Stimulated activated naive CD8-positive, alpha-beta T cell treated with anti-CD3 and anti-CD28 coated beads, Interleukin-15, amount 100 ng/mL, for 72 hours (primary cell): ENCODE data around the gene KIF19.
A peak's percentile ranks its signal among the peaks of the same experiment; 100 is the strongest.

Experiments
- ATAC-seq: fragments of 150-1000 bp; cut with Tn5 transposase; 2 replicates; pipeline ENCODE4 v1.10.0; 2021; ENCODE audit warnings: mild to moderate bottlenecking, moderate library complexity
- DNase-seq, 2 donors: peaks; one replicate each; pipeline ENCODE4 v3.0.0; 2021 to 2022
- H3K27ac Mint-ChIP-seq, 2 donors: one replicate each; pipeline ENCODE4 v1.8.0; 2022; ENCODE audit warnings: mild to moderate bottlenecking in 2 of 2, mixed read lengths in 2 of 2, moderate library complexity in 2 of 2
- H3K27me3 Mint-ChIP-seq: one replicate; pipeline ENCODE4 v1.8.0; 2022; ENCODE audit warnings: mixed read lengths
- H3K4me1 Mint-ChIP-seq: one replicate; pipeline ENCODE4 v1.8.0; 2022; ENCODE audit warnings: mild to moderate bottlenecking, mixed read lengths
- H3K4me3 Mint-ChIP-seq, 2 donors: one replicate each; pipeline ENCODE4 v1.8.0; 2022; ENCODE audit warnings: mild to moderate bottlenecking in 2 of 2, mixed read lengths in 2 of 2, moderate library complexity in 1 of 2
- H3K9me3 Mint-ChIP-seq, 2 donors: one replicate each; pipeline ENCODE4 v1.8.0; 2022; ENCODE audit warnings: mixed read lengths in 2 of 2

Gene KIF19

GRCh38 chr17:74325376-74325742 is 667 bp upstream of the KIF19 start:
- ATAC-seq (peak; percentile 4), DNase-seq (no peak)
- H3K4me1 Mint-ChIP-seq, result peaks cover 21% of the 10 kb centered on the region
- H3K9me3 Mint-ChIP-seq, result no peaks in the 10 kb centered on the region
- H3K27ac Mint-ChIP-seq, result no peak overlapping the region
- peaks cover 67% of the 10 kb centered on the region for H3K27me3 Mint-ChIP-seq
- peak overlapping the region; percentile 31 to 50 for H3K4me3 Mint-ChIP-seq

GRCh38 chr17:74326506-74326905 is 480 bp downstream of the KIF19 start:
- no peak overlapping the region for H3K27ac Mint-ChIP-seq
- H3K4me1 Mint-ChIP-seq, result peaks cover 21% of the 10 kb centered on the region
- no peak for ATAC-seq

GRCh38 chr17:74328487-74328886 is 2.5 kb downstream of the KIF19 start:
- H3K4me1 Mint-ChIP-seq, result peaks cover 21% of the 10 kb centered on the region
- H3K27ac Mint-ChIP-seq, result no peak overlapping the region
- no peak overlapping the region for H3K4me3 Mint-ChIP-seq
- no peaks in the 10 kb centered on the region for H3K9me3 Mint-ChIP-seq
- DNase-seq, result no peak
- H3K27me3 Mint-ChIP-seq, result peaks cover 49% of the 10 kb centered on the region
- ATAC-seq, result no peak

More at GRCh38 chr17:74326506-74326905, 480 bp downstream of the KIF19 start:
- peak overlapping the region in 1 of 2 donors; percentile 16 for H3K4me3 Mint-ChIP-seq
- no peaks in the 10 kb centered on the region for H3K9me3 Mint-ChIP-seq
- peaks cover 67% of the 10 kb centered on the region for H3K27me3 Mint-ChIP-seq
- no peak for DNase-seq

GRCh38 chr17:74329378-74329777 is 3.4 kb downstream of the KIF19 start:
- ATAC-seq, result no peak
- H3K27me3 Mint-ChIP-seq, result peaks cover 43% of the 10 kb centered on the region
- H3K9me3 Mint-ChIP-seq, result no peaks in the 10 kb centered on the region
- no peak overlapping the region for H3K4me3 Mint-ChIP-seq
- peak overlapping the region in 1 of 2 donors; percentile 22 for H3K27ac Mint-ChIP-seq
- no peak for DNase-seq
- peaks cover 21% of the 10 kb centered on the region for H3K4me1 Mint-ChIP-seq

GRCh38 chr17:74330446-74330845 is 4.4 kb downstream of the KIF19 start:
- ATAC-seq, result no peak
- H3K27me3 Mint-ChIP-seq, result peaks cover 34% of the 10 kb centered on the region
- no peak overlapping the region for H3K4me3 Mint-ChIP-seq
- no peak for DNase-seq
- peaks cover 16% of the 10 kb centered on the region for H3K4me1 Mint-ChIP-seq
- H3K9me3 Mint-ChIP-seq, result no peaks in the 10 kb centered on the region
- no peak overlapping the region for H3K27ac Mint-ChIP-seq

- no peak for DNase-seq
- Mint-ChIP-seq H3K27me3 (peaks cover 23% of the 10 kb centered on the region), H3K9me3 (no peaks in the 10 kb centered on the region), H3K4me1 (peaks cover 8% of the 10 kb centered on the region), H3K27ac (peak overlapping the region in 1 of 2 donors; percentile 37), H3K4me3 (no peak overlapping the region)
- no peak for ATAC-seq
Measured at GRCh38 chr17:74332017-74332650, 6.1 kb downstream of the KIF19 start.

- ATAC-seq (no peak), DNase-seq (no peak)
- Mint-ChIP-seq H3K27me3 (peaks cover 16% of the 10 kb centered on the region), H3K4me3 (no peak overlapping the region), H3K4me1 (peaks cover 8% of the 10 kb centered on the region), H3K9me3 (no peaks in the 10 kb centered on the region), H3K27ac (no peak overlapping the region)
Measured at GRCh38 chr17:74332763-74333283, 6.8 kb downstream of the KIF19 start.

- H3K9me3 Mint-ChIP-seq, result no peaks in the 10 kb centered on the region
- no peak for ATAC-seq
- H3K4me3 Mint-ChIP-seq, result no peak overlapping the region
- no peak for DNase-seq
- H3K27me3 Mint-ChIP-seq, result peaks cover 4% of the 10 kb centered on the region
- peaks cover 1% of the 10 kb centered on the region for H3K4me1 Mint-ChIP-seq
- H3K27ac Mint-ChIP-seq, result peak overlapping the region in 1 of 2 donors; percentile 89
Measured at GRCh38 chr17:74334393-74335039, 8.5 kb downstream of the KIF19 start.

GRCh38 chr17:74335529-74336062 is 9.6 kb downstream of the KIF19 start:
- H3K9me3 Mint-ChIP-seq, result no peaks in the 10 kb centered on the region
- no peak overlapping the region for H3K4me3 Mint-ChIP-seq
- no peaks in the 10 kb centered on the region for H3K27me3 Mint-ChIP-seq
- H3K27ac Mint-ChIP-seq, result no peak overlapping the region
- no peak for ATAC-seq
- no peak for DNase-seq
- no peaks in the 10 kb centered on the region for H3K4me1 Mint-ChIP-seq

GRCh38 chr17:74336307-74336706 is 10.3 kb downstream of the KIF19 start:
- ATAC-seq (no peak), DNase-seq (no peak)
- Mint-ChIP-seq H3K4me1 (no peaks in the 10 kb centered on the region), H3K27me3 (no peaks in the 10 kb centered on the region), H3K27ac (no peak overlapping the region), H3K4me3 (no peak overlapping the region), H3K9me3 (no peaks in the 10 kb centered on the region)

- no peak overlapping the region for H3K4me3 Mint-ChIP-seq
- no peak overlapping the region for H3K27ac Mint-ChIP-seq
- ATAC-seq (no peak), DNase-seq (no peak)
- H3K4me1 Mint-ChIP-seq, result no peaks in the 10 kb centered on the region
- H3K9me3 Mint-ChIP-seq, result no peaks in the 10 kb centered on the region
- no peaks in the 10 kb centered on the region for H3K27me3 Mint-ChIP-seq
Measured at GRCh38 chr17:74337834-74338500, 11.9 kb downstream of the KIF19 start.

GRCh38 chr17:74339537-74340195 is 13.6 kb downstream of the KIF19 start:
- H3K27me3 Mint-ChIP-seq, result no peaks in the 10 kb centered on the region
- no peaks in the 10 kb centered on the region for H3K4me1 Mint-ChIP-seq
- no peak overlapping the region for H3K4me3 Mint-ChIP-seq
- H3K27ac Mint-ChIP-seq, result no peak overlapping the region
- DNase-seq, result no peak
- ATAC-seq, result no peak
- no peaks in the 10 kb centered on the region for H3K9me3 Mint-ChIP-seq

- H3K27me3 Mint-ChIP-seq, result peaks cover 5% of the 10 kb centered on the region
- H3K9me3 Mint-ChIP-seq, result no peaks in the 10 kb centered on the region
- no peaks in the 10 kb centered on the region for H3K4me1 Mint-ChIP-seq
- DNase-seq (no peak), ATAC-seq (no peak)
- no peak overlapping the region for H3K4me3 Mint-ChIP-seq
- H3K27ac Mint-ChIP-seq, result no peak overlapping the region
Measured at GRCh38 chr17:74340470-74341023, 14.5 kb downstream of the KIF19 start.

- no peak overlapping the region for H3K4me3 Mint-ChIP-seq
- no peak for ATAC-seq
Measured at GRCh38 chr17:74342224-74342623, 16.2 kb downstream of the KIF19 start.

GRCh38 chr17:74343121-74343520 is 17.1 kb downstream of the KIF19 start:
- Mint-ChIP-seq H3K4me1 (no peaks in the 10 kb centered on the region), H3K9me3 (no peaks in the 10 kb centered on the region), H3K4me3 (no peak overlapping the region), H3K27ac (no peak overlapping the region), H3K27me3 (peaks cover 14% of the 10 kb centered on the region)
- ATAC-seq (no peak), DNase-seq (no peak)

More at GRCh38 chr17:74342224-74342623, 16.2 kb downstream of the KIF19 start:
- Mint-ChIP-seq H3K27me3 (peaks cover 13% of the 10 kb centered on the region), H3K27ac (no peak overlapping the region), H3K4me1 (no peaks in the 10 kb centered on the region), H3K9me3 (no peaks in the 10 kb centered on the region)
- DNase-seq, result no peak
